Bone marrow (tissue), 2 donors: ENCODE data around the gene VIL1.
A peak's percentile ranks its signal among the peaks of the same experiment; 100 is the strongest.

Experiments used
- DNase-seq, 2 donors: peaks; one replicate each; lab custom pipeline; 2025; lab: John Stamatoyannopoulos, UW

The VIL1 gene

GRCh38 chr2:218395090-218395444 is 23.9 kb upstream of the VIL1 start:
- DNase-seq, result no peak

- no peak for DNase-seq
Observed at GRCh38 chr2:218395456-218395825, 23.5 kb upstream of the VIL1 start.

GRCh38 chr2:218395826-218396687 is 22.9 kb upstream of the VIL1 start:
- peak; percentile 95 to 97 for DNase-seq

GRCh38 chr2:218396688-218397462 is 22.0 kb upstream of the VIL1 start:
- peak; percentile 76 to 88 for DNase-seq

GRCh38 chr2:218397463-218397819 is 21.5 kb upstream of the VIL1 start:
- DNase-seq, result no peak

- peak; percentile 50 to 61 for DNase-seq
Observed at GRCh38 chr2:218397820-218398436, 21.0 kb upstream of the VIL1 start.

- peak; percentile 27 to 75 for DNase-seq
Observed at GRCh38 chr2:218398437-218399390, 20.2 kb upstream of the VIL1 start.

- DNase-seq, result peak; percentile 74 to 87
Observed at GRCh38 chr2:218399391-218400166, 19.3 kb upstream of the VIL1 start, which contains the start of gene CTDSP1. Gene CTDSP1, plus strand, starts transcription at chr2:218399868. Its CDS starts 223 bp downstream, at chr2:218400091.

- no peak for DNase-seq
Observed at GRCh38 chr2:218400167-218400929, 18.6 kb upstream of the VIL1 start.

GRCh38 chr2:218400930-218401881 is 17.7 kb upstream of the VIL1 start:
- no peak for DNase-seq

- no peak for DNase-seq
Observed at GRCh38 chr2:218401890-218402289, 17.0 kb upstream of the VIL1 start.

- no peak for DNase-seq
Observed at GRCh38 chr2:218402491-218402901, 16.4 kb upstream of the VIL1 start.

- DNase-seq, result no peak
Observed at GRCh38 chr2:218402911-218403411, 16.0 kb upstream of the VIL1 start.

- no peak for DNase-seq
Observed at GRCh38 chr2:218403810-218404209, 15.1 kb upstream of the VIL1 start.

- DNase-seq, result no peak
Observed at GRCh38 chr2:218404351-218405085, 14.4 kb upstream of the VIL1 start.

- no peak for DNase-seq
Observed at GRCh38 chr2:218405086-218405745, 13.7 kb upstream of the VIL1 start.

GRCh38 chr2:218405746-218406208 is 13.1 kb upstream of the VIL1 start:
- no peak for DNase-seq
